HG03342 (cell line): ENCODE data around the gene REC114.
"Not testable (repeated sequence)": the region's sequence is repeated elsewhere in the genome, so short reads cannot be mapped to it uniquely, and the experiment has no call there.

Experiments
- ATAC-seq: cut with Tn5 transposase; IDR thresholded peaks from one replicate; pipeline ENCODE4 v1.9.1; 2021; ENCODE audit warnings: mild to moderate bottlenecking, moderate library complexity; ENCODE audit not compliant: unreplicated experiment

REC114 gene

DNA sequence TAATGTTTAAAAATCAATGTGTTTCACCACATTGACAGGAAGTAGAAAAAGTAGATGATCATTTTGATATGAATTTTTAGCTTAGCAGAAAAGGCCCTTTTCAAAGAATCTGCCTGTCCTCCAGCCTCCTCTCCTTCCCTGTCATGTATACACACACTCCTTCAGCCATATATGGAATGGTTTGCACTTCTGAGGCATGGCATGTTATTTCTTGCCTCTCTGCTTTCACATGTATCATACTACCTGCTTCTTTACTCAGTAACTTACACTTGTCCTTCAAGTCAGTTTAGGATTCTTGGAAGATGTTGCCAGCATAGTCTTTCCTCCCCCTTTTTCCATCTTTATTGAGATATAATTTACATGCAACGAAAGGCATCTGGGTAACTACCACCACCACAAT lies 79.0 kb downstream of the REC114 start:
- no peak for ATAC-seq

DNA sequence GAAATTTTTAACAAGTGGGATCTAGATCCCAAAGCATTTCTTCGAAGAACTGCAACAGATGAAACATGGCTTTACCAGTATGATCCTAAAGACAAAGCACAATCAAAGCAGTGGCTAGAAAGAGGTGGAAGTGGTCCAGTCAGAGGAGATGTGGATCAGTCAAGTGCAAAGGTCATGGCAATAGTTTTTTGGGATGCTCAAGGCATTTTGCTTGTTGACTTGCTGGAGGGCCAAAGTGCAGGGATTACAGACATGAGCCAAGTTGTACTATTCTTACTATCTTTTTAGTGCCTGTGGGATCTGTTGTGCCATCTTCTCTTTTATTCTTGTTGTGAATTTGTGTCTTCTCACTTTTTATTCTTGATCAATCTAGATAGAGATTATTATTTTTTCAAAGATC lies 82.0 kb downstream of the REC114 start:
- no peak for ATAC-seq

DNA sequence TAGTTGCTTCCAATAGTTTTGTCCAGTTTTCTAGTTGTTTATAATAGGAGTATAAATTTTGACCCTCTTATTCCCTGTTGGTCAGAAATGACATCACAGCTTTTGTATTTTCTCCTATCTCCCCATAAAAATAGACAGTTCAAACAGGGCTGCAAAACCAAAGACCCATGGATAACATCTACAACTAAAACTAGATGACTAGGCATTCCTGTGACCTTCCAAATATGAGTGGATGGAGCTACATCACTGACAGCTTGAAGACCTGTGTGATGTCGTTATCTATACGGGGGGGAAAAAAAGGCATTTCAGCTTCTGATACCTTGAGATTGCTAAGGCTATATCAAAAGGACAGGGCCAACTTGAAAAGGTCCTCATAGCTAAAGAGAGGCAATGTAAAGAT lies 84.6 kb downstream of the REC114 start:
- ATAC-seq: no peak

DNA sequence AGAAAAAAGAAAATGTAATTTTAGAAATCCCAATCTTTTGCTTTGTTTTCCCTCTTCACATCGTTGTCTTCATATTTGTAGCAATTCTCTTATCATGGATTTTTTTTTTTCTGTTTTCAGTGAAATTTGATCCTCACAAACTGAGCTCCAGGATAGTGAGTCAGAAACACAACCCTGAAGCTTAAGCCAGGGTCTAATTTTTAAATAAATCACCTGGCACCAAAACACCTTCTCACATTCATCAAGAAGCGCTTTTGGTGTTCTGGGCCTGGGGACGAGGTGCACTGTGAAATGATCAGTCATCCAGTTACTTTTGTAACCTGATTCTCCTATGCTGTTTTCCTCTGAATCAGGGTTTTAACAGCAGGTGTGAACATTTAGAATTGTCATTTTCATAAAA lies 87.7 kb downstream of the REC114 start:
- no peak for ATAC-seq

DNA sequence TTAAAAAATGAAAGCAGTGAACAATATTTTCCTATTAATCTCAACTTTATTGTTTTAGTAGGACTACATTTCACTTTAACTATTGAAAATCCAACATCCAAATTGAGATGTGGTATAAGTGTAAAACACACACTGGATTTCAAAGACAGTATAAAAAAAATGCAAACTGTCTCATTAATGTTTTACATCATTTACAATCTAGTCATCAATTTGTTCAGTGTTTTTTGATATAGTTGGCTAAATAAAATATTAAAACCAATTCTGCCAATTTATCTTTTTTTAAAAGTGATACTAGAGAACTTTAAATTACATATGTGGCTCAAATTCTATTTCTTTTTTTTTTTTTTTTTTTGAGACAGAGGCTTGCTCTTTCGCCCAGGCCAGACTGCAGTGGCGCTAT lies 95.2 kb downstream of the REC114 start:
- ATAC-seq: no peak

DNA sequence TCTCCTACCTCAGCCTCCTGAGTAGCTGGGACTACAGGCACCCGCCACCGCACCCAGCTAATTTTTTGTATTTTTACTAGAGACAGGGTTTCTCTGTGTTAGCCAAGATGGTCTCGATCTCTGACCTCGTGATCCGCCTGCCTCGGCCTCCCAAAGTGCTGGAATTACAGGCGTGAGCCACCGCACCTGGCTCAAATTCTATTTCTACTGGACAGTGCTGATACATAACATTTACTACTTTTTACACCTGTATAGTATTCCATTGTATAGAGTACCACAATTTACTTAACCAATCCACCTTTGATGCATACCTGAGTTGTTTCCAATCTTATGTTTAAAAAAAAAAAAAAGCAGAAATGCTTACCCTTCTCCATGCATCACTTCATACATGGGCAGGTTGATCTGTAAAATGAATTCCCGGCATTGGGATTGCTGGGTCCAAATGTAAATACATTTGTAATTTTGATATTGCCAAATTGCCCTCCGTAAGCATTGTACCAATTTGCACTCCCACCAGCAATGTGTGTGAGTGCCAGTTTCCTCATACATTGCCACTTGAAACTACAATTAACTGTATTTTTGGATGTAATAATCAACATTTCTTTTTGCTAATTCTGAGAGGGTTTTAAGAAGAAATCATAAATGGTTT lies 95.7 kb downstream of the REC114 start:
- no peak for ATAC-seq

DNA sequence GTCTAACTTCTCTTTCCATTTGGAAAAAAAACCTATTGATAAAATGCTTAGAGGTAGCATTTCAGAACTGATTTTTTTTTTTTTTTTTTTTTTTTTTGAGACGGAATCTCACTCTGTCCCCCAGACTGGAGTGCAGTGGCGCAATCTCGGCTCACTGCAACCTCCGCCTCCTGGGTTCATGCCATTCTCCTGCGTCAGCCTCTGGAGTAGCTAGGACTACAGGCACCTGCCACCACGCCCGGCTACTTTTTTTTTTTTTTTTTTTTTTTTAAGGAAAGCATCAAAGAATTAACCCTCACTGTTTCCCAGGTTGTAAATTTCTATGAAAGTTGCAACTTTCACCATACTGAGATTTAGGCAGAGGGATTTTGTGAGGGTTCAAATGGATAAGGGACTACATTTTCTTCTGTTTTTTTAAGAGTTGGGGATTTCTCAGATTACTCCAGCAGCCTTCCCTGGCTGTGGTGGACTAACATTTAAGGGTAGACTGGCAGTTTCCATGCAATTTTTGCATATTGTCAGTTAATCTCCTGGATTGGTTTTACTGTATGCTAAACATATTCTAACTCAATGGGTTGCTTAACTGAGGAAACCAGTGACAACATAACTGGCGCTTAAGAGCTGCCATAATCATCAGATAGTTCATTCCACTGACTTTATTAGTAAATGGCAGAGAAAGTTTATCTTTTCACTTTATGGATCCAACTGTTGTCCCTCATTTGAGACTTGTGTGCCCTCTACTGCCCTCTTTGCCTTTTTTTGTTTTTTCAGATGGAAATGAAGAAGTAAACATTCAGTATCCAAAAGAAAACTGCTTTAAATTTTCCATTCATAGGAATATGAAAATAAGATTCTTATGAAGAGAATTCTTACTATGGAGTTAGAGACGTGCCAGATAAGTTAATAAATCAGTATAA lies 96.5 kb downstream of the REC114 start:
- ATAC-seq: no peak

DNA sequence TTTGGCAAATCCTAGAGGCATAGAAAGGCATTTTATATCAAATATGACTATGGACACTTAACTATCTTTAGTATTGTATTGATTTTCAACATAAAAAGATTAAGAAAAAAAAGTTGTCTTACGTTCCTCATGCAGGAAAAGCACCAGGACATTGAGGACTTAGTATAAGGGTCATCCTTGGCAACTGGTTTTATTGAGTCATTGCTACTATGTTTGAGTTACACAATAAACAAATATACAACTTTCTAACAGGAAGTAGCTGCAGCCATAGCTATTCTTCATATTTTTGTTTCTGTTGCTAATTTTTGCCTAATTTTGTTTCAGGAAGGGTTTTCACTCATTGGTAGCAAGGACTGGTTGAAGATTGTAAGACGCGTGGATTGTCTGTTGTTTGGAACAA lies 97.2 kb downstream of the REC114 start:
- no peak for ATAC-seq

DNA sequence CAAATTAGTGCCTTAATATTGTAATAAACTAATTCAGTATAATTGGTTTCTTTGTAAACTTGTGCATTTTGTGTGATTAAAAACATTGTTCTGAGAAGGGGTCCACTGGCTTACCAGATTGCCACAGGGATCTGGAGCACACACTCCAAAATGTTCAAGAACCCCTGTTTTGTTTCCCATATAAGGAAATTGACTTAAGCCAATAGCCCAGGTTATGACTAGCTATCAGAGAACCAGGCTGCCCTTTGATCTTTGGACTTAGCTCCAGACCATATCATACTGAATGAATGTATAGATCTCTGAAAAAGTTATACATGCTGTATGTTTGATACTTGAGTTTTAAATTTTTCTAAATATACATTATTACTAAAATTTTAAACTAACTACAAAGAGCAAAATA lies 98.5 kb downstream of the REC114 start:
- ATAC-seq: no peak

DNA sequence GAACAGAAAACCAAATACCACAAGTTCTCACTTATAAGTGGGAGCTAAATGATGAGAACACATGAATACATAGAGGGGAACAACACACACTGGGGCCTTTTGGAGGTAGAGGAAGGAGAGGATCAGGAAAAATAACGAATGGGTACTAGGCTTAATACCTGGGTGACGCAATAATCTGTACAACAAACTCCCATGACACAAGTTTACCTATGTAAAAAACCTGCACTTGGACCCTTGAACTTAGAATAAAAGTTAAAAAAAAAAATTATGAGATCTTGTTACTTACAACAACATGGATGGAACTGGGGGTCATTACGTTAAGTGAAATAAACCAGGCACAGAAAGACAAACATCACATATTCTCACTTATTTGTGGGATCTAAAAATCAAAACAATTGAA lies 106.0 kb downstream of the REC114 start:
- ATAC-seq: not testable (repeated sequence)

DNA sequence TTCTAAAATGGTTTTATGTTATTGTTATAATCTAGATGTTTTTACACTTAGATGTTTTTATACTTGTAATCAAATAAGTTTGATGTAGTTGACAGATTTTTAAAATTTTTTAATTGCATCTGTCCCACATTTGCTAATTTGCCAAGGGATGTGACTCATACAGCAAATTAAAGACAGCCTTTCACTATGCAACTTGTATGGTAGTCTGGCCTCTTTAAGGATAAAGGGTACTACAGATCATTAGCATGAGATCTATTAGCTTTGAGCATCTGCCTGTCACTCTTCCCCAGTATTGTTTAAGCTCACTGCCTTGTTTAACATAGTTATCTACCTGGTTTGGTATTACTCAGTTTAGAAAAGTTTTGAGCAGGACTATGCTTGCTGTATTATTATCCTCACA lies 107.2 kb downstream of the REC114 start:
- ATAC-seq: no peak

DNA sequence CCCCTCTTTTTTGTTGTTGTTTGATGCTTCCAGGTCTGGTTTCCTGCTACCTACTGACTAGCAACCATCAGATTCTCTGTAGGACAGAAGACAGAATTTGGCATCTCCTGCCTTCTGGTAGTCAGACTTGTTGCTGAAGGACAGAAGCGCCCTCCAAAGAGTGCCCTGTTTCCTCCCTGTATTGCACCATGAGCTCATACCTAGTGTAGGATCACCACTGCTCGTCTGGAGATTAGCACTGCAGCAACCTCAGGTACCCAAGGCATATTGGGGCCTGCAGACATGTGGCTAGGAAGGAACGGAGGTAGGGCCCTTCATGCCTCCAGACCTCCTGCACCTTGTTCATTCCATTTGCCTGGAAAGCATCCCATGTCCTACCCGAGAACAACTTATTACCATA lies 112.1 kb downstream of the REC114 start:
- no peak for ATAC-seq

DNA sequence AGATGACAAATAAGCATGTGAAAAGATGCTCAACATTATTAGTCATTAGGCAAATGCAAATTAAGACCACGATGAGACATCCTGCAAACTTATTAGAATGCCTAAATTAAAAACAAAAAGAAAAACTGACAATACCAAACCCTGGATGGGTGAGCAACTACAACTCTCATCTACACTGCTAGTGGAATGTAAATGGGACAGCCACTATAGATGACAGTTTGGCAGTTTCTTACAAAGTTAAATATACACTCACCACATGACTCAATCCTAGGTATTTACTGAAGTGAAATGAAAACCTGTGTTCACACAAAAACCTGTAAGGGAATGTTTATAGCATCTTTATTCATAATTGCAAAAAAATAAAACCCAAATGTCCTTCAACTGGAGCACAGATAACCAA lies 115.6 kb downstream of the REC114 start:
- no peak for ATAC-seq

DNA sequence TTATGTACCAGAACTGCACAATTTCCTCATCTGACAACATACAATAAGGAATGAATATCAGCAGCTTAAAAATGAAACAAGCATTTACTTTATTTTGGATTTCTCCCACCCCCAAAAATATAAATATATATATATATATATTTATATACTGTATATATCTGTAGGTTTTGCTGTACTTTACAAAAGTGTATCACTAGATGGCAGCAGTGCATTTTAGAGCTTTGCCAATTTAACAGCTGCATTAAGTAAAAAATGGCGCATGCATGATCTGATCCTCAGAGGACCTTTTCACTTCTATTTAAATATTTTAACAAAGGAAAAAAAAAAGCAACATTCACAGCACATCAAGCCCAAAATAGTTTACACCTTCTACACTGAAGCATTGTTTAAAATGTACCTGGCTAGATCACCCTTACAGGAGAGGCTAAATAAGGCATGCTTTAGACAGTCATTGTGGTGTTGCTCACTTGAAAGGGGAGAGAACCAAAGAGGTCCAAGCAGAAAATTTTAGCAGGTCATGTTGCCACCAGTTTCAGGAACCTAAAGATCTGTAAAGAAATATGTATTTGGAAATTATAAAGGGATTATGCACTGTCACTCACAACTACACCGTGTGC lies 117.6 kb downstream of the REC114 start:
- no peak for ATAC-seq

DNA sequence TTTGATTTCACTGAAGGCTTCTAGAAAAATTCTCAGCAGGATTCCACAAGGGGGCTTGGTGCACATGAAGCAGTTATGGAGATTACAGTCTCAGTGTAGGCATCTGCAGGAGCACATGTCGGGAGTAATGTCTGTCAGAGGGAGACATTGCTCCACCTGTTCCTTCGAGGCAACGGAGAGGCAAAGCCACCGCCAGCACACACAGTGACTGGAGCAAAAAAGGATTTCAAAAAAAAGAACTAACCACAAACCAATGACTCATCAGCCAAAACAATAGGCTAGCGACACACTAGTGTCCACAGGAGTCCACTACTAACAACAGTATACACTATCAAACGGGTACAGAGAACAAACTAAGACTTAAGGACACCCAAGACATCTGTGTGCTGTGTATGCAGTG lies 121.3 kb downstream of the REC114 start:
- no peak for ATAC-seq

DNA sequence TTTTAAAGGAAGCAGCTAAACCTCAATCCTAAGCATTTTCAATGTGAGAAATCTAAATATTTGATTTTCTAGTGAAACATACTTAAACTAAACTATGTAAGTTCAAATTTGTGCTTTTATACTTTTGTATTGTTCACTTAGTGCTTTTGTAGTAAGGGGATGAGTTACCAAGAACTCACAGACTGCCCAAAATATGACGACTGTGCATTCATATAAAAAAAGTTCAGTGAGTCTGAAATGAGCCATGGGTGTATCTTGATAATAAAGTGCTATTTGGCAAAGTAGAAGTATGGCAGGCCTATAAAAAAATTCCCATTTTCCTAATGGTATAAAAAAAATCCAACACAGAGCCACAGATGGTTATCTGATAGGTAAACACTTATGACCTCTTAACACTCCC lies 124.1 kb downstream of the REC114 start:
- no peak for ATAC-seq

DNA sequence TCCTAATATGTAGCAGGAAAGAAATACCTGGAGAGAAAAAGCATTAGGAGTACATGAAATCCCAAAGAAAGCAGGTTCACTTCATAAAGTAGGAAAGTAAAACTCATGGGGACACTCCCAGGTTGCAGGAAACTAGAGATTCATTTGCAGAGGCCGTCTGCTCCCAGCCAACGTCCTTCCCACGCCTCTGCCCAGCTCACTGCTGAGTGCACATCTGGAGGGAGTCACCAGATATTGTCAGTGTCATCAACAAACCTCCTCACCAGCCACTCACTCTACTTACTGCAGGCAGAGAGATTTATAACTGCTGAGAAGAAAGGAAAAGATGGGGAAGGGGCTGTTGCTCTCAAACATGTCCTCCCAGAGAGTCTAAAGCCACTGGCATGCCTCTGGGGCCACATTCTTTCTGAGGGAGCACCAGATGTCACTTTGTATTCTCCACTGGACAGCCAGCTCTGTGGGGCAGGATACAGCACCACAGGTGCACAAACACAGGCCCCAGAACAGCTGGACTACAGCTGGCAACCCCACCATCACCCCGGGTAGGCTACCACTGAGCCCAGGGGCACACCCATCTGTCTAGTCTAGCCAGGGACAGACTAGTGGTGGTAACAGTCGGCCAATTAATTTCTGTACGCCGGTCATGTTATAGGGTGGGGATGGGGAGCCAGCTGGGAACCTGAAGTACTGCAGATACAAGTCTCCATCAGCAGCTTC lies 125.8 kb downstream of the REC114 start:
- ATAC-seq: no peak

DNA sequence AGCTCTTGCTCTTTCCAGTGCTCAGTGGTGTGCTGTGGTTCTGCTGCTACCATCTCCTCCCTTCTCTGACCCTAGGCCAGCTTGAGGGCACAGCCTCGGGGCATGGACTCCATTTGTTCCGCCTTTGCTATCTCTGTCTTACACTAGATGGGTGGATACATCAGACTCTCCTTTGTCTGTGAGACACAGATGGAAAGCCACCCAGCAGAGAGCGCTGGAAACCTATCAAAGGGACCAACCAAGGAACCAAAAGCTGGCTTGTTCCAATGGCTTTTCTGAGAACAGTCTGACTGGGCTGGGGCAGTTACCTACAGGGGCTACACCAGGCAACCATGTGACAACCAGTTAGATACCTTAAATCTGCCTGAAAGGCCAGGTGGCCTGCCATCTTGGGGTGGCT lies 126.4 kb downstream of the REC114 start:
- no peak for ATAC-seq

DNA sequence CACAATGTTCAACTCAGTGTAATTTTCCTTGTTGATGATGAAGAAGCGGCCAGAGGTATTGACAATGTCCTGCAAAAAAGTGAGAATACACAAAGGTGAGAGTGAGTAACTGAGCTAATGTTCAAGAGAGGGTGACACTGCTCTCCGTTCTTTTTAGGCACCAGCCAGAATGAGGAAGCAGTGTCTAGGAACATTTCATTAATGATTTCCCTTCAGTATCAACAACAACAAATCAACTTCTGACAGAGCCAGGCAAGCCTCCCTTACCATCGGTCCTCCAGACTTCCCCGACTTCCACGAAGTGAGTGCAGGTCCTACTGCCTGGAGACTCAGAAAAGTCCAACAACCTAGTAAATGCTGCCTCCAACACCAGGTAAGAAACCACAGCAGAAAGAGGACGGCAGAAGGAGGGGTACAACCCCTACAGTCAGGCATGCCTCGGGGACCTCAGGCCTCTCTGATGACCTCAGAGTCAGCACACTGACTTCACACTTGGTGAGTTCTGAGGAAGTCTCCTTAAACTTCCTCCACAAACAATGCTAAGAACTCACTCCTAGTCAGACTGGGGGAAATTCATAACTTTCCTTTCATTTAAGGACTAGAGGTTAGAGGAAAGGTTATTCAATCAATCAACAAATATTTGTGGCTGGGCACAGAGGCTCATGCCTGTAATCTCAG lies 127.5 kb downstream of the REC114 start:
- no peak for ATAC-seq

DNA sequence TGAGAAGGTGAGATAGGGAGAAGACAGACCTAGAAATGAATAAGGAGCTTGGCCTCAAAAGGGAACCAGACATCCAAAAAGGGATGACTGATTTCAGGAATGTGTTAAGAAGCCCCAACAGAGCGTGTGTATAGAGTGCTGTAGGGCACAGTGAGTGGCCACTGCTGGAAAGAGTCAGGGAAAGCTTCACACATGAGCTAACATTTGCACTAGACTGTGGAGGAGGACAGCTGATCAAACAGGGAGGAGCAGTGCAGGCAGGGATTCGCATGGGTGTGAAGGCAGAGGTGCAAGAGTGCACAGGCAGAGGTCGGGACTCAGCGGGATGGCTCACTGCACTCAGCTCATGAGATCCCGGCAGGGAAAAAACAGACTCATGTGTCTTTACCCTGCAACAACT lies 128.4 kb downstream of the REC114 start:
- no peak for ATAC-seq

DNA sequence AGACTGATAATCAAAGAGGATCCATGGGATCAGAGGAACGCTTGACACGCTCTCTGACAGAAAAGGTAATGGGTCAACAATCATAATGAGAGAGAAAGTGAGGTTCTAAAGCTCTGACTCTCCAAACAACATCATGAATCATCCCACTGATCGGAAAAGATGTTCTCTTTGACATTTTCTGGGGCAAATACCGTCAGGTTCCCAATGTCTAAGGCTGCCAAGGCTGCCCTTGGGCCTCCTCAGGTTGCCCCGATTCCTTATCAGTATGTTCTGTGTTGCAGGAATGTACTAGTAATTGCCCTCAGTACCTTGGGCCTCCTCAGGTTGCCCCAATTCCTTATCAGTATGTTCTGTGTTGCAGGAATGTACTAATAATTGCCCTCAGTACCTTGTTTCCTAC lies 129.3 kb downstream of the REC114 start:
- ATAC-seq: no peak
